Dermis blood vessel endothelial cell (primary cell): ENCODE results near the gene IMMP2L. TPM values are rescaled to one million over a fixed set of nuclear protein-coding genes. Genes with fewer than 3 reads are reported as not detected.
"Not testable (repeated sequence)": the region's sequence is repeated elsewhere in the genome, so short reads cannot be mapped to it uniquely, and the experiment has no call there.

ENCODE experiments used
- DNase-seq: peaks from one replicate; pipeline ENCODE4 v3.0.0; 2010
- total RNA-seq: library from RNA; depleted of rRNA; stranded (reverse); fragments of >200 nt; gene quantifications from 2 replicates; pipeline ENCODE4 v1.2.3, GENCODE V29; 2014

The IMMP2L gene
- total RNA-seq, 1 donor from 2014 or later, result 8.8 TPM

GRCh38 chr7:111459065-111459756, 103.1 kb downstream of the IMMP2L start:
- no peak for DNase-seq

GRCh38 chr7:111450705-111451104, 111.6 kb downstream of the IMMP2L start:
- DNase-seq, result not testable (repeated sequence)

- not testable (repeated sequence) for DNase-seq
Observed at GRCh38 chr7:111447502-111447901, 114.8 kb downstream of the IMMP2L start.

- no peak for DNase-seq
Observed at GRCh38 chr7:111439977-111440376, 122.3 kb downstream of the IMMP2L start.

GRCh38 chr7:111438369-111439289, 123.7 kb downstream of the IMMP2L start:
- peak; percentile 25 for DNase-seq

- DNase-seq, result no peak
Observed at GRCh38 chr7:111437736-111438135, 124.6 kb downstream of the IMMP2L start.

GRCh38 chr7:111436608-111437007, 125.7 kb downstream of the IMMP2L start:
- no peak for DNase-seq

- no peak for DNase-seq
Observed at GRCh38 chr7:111433426-111433825, 128.9 kb downstream of the IMMP2L start.

GRCh38 chr7:111429781-111430180, 132.5 kb downstream of the IMMP2L start:
- no peak for DNase-seq

GRCh38 chr7:111424768-111425167, 137.5 kb downstream of the IMMP2L start:
- DNase-seq, result peak; percentile 36

- no peak for DNase-seq
Observed at GRCh38 chr7:111414374-111414773, 147.9 kb downstream of the IMMP2L start.

- no peak for DNase-seq
Observed at GRCh38 chr7:111413739-111414138, 148.6 kb downstream of the IMMP2L start.

- DNase-seq, result no peak
Observed at GRCh38 chr7:111410899-111411298, 151.4 kb downstream of the IMMP2L start.

GRCh38 chr7:111409714-111410422, 152.4 kb downstream of the IMMP2L start:
- DNase-seq, result no peak

- no peak for DNase-seq
Observed at GRCh38 chr7:111408724-111409123, 153.6 kb downstream of the IMMP2L start.

- DNase-seq, result no peak
Observed at GRCh38 chr7:111407258-111407657, 155.0 kb downstream of the IMMP2L start.

- DNase-seq, result no peak
Observed at GRCh38 chr7:111405621-111406020, 156.7 kb downstream of the IMMP2L start.

GRCh38 chr7:111401516-111401915, 160.8 kb downstream of the IMMP2L start:
- no peak for DNase-seq

- no peak for DNase-seq
Observed at GRCh38 chr7:111400088-111400487, 162.2 kb downstream of the IMMP2L start.

GRCh38 chr7:111394891-111395290, 167.4 kb downstream of the IMMP2L start:
- no peak for DNase-seq

GRCh38 chr7:111393011-111393754, 169.1 kb downstream of the IMMP2L start:
- peak; percentile 83 for DNase-seq

- DNase-seq, result peak; percentile 4
Observed at GRCh38 chr7:111392294-111392693, 170.0 kb downstream of the IMMP2L start.
